ENCODE measurements around the gene DUS4L. TPM values are rescaled to one million over a fixed set of nuclear protein-coding genes. Genes with fewer than 3 reads are reported as not detected.

Gene DUS4L
- polyA plus RNA-seq, 4 donors, result 3.5 to 13.8 (median 4.2) TPM

DNA sequence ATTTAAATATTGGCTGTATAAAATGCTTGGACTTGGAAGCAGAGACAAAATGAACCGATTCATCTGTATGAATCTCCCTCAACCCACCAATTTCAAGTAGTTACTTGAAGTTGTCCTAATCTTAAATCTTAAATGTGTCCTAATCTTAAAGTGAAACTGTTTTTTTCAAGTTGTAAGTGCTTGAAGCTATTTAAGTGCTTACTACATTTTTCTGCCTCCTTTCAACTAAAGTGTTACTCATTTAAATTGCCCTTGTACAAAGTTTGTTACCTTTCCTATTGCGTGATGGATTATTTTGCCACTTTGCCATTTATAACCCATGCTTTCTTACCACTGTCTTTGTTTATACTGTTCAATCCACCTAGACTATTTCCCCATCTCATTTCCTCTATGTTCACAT lies 19.1 kb downstream of the DUS4L start:
- H3K4me3 ChIP-seq (ENCODE audit: low read depth in 1 of 3, low read length in 3 of 3), result no peak overlapping the region
- peaks cover 0 to 12% (median 0%) of the 10 kb centered on the region in 3 donors for H3K36me3 ChIP-seq (ENCODE audit: control insufficient read depth in 3 of 3, insufficient read depth in 2 of 3, low read depth in 1 of 3, low read length in 3 of 3)
- WGBS, 3 donors, result 62 to 80% (median 76%) methylated on average over 2 of the region's 2 CpGs
- DNase-seq (no peak), FAIRE-seq (no peak)
- no peak overlapping the region for H3K27ac ChIP-seq (ENCODE audit: low read depth in 1 of 3, low read length in 2 of 3)
- no peaks in the 10 kb centered on the region for H3K9me3 ChIP-seq (ENCODE audit: control insufficient read depth in 2 of 2, insufficient read depth in 1 of 2, low read depth in 1 of 2, low read length in 1 of 2)
- no peaks in the 10 kb centered on the region for H3K27me3 ChIP-seq (ENCODE audit: control insufficient read depth in 3 of 3, insufficient read depth in 3 of 3, low read length in 3 of 3)
- H3K4me1 ChIP-seq (ENCODE audit: control insufficient read depth in 3 of 3, insufficient read depth in 2 of 3, low read depth in 1 of 3, low read length in 2 of 3), result peaks cover 0 to 9% (median 4%) of the 10 kb centered on the region in 3 donors

DNA sequence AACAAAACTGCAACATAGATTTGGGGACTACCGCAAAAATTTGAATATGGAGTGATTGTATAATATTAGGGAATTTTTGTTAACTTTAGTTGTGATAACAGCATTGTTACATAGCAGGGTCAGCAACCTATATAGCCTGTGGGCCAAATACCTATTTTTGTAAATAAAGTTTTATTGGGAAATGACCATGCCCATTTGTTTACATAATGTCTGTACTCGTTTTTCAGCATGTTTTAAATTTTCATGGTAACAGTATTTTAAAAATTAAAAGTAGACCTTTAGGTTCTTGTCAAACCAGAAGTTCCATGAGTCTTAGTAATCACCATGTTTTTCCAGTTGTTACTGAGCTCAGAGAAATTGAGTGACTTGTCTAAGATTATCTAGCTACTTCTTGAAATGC lies 20.9 kb downstream of the DUS4L start:
- H3K9me3 ChIP-seq (ENCODE audit: control insufficient read depth in 2 of 2, insufficient read depth in 1 of 2, low read depth in 1 of 2, low read length in 1 of 2), result no peaks in the 10 kb centered on the region
- peaks cover 0 to 9% (median 4%) of the 10 kb centered on the region in 3 donors for H3K4me1 ChIP-seq (ENCODE audit: control insufficient read depth in 3 of 3, insufficient read depth in 2 of 3, low read depth in 1 of 3, low read length in 2 of 3)
- FAIRE-seq, result no peak
- no peaks in the 10 kb centered on the region for H3K27me3 ChIP-seq (ENCODE audit: control insufficient read depth in 3 of 3, insufficient read depth in 3 of 3, low read length in 3 of 3)
- no peak overlapping the region for H3K4me3 ChIP-seq (ENCODE audit: low read depth in 1 of 3, low read length in 3 of 3)
- peaks cover 0 to 14% (median 0%) of the 10 kb centered on the region in 3 donors for H3K36me3 ChIP-seq (ENCODE audit: control insufficient read depth in 3 of 3, insufficient read depth in 2 of 3, low read depth in 1 of 3, low read length in 3 of 3)
- WGBS, 3 donors, result 82 to 88% (median 83%) methylated on average over 2 of the region's 2 CpGs
- no peak overlapping the region for H3K27ac ChIP-seq (ENCODE audit: low read depth in 1 of 3, low read length in 2 of 3)
- no peak for DNase-seq

DNA sequence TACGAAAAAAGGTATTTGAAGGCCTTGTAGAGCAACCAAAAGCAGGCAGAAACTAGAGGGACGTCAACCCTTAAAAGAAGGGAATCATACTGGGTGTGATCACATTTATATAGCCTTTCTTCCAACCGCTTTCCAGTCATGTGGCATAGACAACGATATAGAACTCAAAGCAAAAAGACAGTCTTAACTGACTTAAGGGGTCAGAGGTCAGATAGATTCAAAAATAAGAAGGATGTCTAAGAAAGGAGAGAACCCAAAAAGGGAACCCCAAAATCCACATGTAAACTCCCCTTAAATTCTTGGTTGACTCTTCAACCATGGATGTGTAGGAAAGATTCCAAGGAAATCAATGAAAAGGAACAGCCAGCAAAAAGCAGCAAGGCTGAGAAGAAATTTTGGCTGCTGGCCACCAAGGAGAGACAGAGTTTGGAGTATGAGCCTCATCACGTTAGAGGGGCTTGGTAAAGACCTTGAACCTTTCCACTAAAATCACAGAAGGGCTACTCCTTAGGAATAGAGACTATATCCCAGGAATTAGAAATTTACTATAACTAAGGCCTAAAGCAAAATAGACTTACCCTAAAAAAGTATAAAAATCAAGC lies 24.9 kb downstream of the DUS4L start:
- WGBS, 3 donors, result 92 to 99% (median 93%) methylated on average over 5 of the region's 5 CpGs
- Histone ChIP-seq H3K4me3 (ENCODE audit: low read depth in 1 of 3, low read length in 3 of 3) (no peak overlapping the region), H3K27me3 (ENCODE audit: control insufficient read depth in 3 of 3, insufficient read depth in 3 of 3, low read length in 3 of 3) (no peaks in the 10 kb centered on the region), H3K9me3 (ENCODE audit: control insufficient read depth in 2 of 2, insufficient read depth in 1 of 2, low read depth in 1 of 2, low read length in 1 of 2) (no peaks in the 10 kb centered on the region), H3K4me1 (ENCODE audit: control insufficient read depth in 3 of 3, insufficient read depth in 2 of 3, low read depth in 1 of 3, low read length in 2 of 3) (no peaks in the 10 kb centered on the region), H3K36me3 (ENCODE audit: control insufficient read depth in 3 of 3, insufficient read depth in 2 of 3, low read depth in 1 of 3, low read length in 3 of 3) (peaks cover 0 to 17% (median 0%) of the 10 kb centered on the region in 3 donors), H3K27ac (ENCODE audit: low read depth in 1 of 3, low read length in 2 of 3) (no peak overlapping the region)
- DNase-seq (no peak), FAIRE-seq (no peak)

DNA sequence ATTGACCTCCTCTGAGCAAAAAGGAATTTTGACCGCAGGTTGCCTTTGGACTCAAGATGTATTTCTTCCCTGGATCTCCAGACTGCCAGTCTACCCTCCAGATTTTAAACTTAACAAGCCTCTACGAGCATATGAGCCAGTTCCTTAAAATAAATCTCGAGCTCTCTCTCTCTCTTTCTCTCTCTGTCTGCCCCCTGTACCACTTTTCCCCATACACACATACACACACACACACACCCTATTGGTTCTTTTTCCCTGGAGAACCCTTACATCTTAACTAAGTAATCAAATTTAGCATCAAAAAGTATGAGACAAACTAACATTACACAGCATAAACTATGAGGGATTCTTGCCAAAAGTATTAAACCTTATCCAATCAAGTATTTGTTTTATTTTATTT lies 27.6 kb downstream of the DUS4L start:
- FAIRE-seq (no peak), DNase-seq (no peak)
- Histone ChIP-seq H3K27ac (ENCODE audit: low read depth in 1 of 3, low read length in 2 of 3) (no peak overlapping the region), H3K36me3 (ENCODE audit: control insufficient read depth in 3 of 3, insufficient read depth in 2 of 3, low read depth in 1 of 3, low read length in 3 of 3) (peaks cover 0 to 15% (median 2%) of the 10 kb centered on the region in 3 donors), H3K4me1 (ENCODE audit: control insufficient read depth in 3 of 3, insufficient read depth in 2 of 3, low read depth in 1 of 3, low read length in 2 of 3) (no peaks in the 10 kb centered on the region), H3K4me3 (ENCODE audit: low read depth in 1 of 3, low read length in 3 of 3) (no peak overlapping the region), H3K27me3 (ENCODE audit: control insufficient read depth in 3 of 3, insufficient read depth in 3 of 3, low read length in 3 of 3) (no peaks in the 10 kb centered on the region), H3K9me3 (ENCODE audit: control insufficient read depth in 2 of 2, insufficient read depth in 1 of 2, low read depth in 1 of 2, low read length in 1 of 2) (no peaks in the 10 kb centered on the region)
- 79 to 89% (median 81%) methylated on average over 3 of the region's 3 CpGs for WGBS, 3 donors

DNA sequence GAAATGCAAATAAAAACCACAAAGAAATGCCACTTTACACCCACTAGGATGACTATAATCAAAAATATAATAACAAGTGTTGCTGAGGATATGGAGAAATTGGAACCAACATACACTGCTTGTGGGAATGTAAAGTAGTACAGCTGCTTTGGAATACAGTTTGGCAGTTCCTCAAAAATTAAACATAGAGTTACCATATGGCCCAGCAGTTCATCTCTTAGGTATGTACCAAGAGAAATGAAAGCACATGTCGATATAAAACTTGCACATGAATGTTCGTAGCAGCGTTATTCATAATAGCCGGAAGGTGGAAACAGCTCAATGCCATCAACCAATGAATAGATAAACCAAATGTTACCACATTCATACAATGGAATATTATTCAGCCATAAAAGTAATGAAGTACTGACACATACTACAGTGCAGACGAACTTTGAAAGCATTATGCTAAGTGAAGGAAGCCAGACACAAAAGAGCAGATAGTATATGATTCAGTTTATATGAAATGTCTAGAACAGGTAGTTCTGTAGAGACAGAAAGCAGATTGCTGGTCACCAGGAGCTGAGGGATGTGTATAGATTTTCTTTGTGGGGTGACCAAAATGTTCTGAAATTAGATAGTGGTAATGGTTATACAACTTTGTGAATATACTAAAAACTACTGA lies 28.7 kb downstream of the DUS4L start:
- Histone ChIP-seq H3K4me3 (ENCODE audit: low read depth in 1 of 3, low read length in 3 of 3) (no peak overlapping the region), H3K9me3 (ENCODE audit: control insufficient read depth in 2 of 2, insufficient read depth in 1 of 2, low read depth in 1 of 2, low read length in 1 of 2) (no peaks in the 10 kb centered on the region), H3K4me1 (ENCODE audit: control insufficient read depth in 3 of 3, insufficient read depth in 2 of 3, low read depth in 1 of 3, low read length in 2 of 3) (peaks cover 0 to 3% (median 0%) of the 10 kb centered on the region in 3 donors), H3K27ac (ENCODE audit: low read depth in 1 of 3, low read length in 2 of 3) (no peak overlapping the region), H3K36me3 (ENCODE audit: control insufficient read depth in 3 of 3, insufficient read depth in 2 of 3, low read depth in 1 of 3, low read length in 3 of 3) (peaks cover 0 to 11% (median 2%) of the 10 kb centered on the region in 3 donors), H3K27me3 (ENCODE audit: control insufficient read depth in 3 of 3, insufficient read depth in 3 of 3, low read length in 3 of 3) (no peaks in the 10 kb centered on the region)
- WGBS, 3 donors, result 96 to 97% (median 96%) methylated on average over 5 of the region's 5 CpGs
- DNase-seq (no peak), FAIRE-seq (no peak)

DNA sequence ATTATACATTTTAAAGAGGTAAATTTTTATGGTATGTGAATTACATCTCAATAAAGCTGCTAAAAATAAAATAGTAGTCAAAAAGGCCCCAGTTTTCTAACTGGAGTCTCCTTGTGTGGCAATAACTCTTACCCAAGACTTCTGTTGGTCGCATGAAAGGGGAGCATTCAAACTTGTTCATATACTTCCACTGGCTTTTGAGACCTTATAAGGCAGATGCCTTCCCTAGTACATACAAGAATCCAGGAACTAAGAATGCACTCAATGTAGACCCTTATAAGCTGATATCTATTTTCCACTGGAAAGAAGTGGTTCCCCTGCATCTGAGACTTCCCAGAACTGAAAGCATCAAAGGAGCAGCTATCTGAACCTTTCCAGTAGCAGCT lies 29.2 kb downstream of the DUS4L start:
- Histone ChIP-seq H3K36me3 (ENCODE audit: control insufficient read depth in 3 of 3, insufficient read depth in 2 of 3, low read depth in 1 of 3, low read length in 3 of 3) (peaks cover 0 to 11% (median 2%) of the 10 kb centered on the region in 3 donors), H3K4me1 (ENCODE audit: control insufficient read depth in 3 of 3, insufficient read depth in 2 of 3, low read depth in 1 of 3, low read length in 2 of 3) (peaks cover 0 to 3% (median 0%) of the 10 kb centered on the region in 3 donors), H3K9me3 (ENCODE audit: control insufficient read depth in 2 of 2, insufficient read depth in 1 of 2, low read depth in 1 of 2, low read length in 1 of 2) (no peaks in the 10 kb centered on the region), H3K4me3 (ENCODE audit: low read depth in 1 of 3, low read length in 3 of 3) (no peak overlapping the region), H3K27me3 (ENCODE audit: control insufficient read depth in 3 of 3, insufficient read depth in 3 of 3, low read length in 3 of 3) (no peaks in the 10 kb centered on the region), H3K27ac (ENCODE audit: low read depth in 1 of 3, low read length in 2 of 3) (no peak overlapping the region)
- FAIRE-seq (no peak), DNase-seq (no peak)
- WGBS, 3 donors, result 86 to 92% (median 92%) methylated on average over 1 of the region's 1 CpG

DNA sequence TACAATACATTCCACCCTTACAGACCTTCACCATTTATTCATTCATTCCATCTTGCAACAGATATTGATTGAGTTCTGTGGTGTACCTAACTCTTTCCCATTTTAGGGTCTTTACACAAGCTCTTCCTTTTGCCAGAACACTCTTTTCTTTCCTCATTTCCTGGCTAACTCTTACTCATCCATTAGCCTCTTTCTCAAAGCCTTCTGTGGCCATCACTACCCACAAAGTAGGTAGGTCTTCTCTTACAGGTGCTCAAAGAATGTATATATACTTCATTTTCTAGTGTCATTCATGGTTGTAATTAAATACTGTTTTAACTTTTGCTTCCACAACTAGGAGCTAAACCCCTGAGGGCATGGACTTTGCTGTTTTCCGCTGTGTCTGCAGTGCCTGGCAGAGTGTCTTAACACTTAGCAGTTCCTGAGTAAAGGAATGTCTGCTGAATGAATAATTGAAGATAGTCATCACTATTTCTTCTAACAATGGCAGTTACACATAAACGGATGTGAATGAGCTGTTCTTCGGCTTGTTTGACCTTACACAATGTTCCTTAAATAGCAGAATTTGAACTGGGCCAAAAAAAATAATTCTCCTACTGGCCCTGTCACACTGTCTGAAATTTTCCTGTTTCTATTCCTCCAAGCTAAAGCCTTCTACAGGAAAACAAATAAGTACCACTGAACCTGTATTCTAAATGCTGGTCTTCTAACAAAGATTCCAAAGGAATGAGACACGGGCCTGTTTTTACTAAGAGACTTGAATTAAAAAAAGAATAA lies 31.4 kb downstream of the DUS4L start:
- peak overlapping the region in 1 of 3 donors; percentile 44 for H3K27ac ChIP-seq (ENCODE audit: low read depth in 1 of 3, low read length in 2 of 3)
- FAIRE-seq, result no peak
- peaks cover 0 to 3% (median 0%) of the 10 kb centered on the region in 3 donors for H3K4me1 ChIP-seq (ENCODE audit: control insufficient read depth in 3 of 3, insufficient read depth in 2 of 3, low read depth in 1 of 3, low read length in 2 of 3)
- 71 to 93% (median 91%) methylated on average over 4 of the region's 4 CpGs for WGBS, 3 donors
- no peak for DNase-seq
- no peaks in the 10 kb centered on the region for H3K27me3 ChIP-seq (ENCODE audit: control insufficient read depth in 3 of 3, insufficient read depth in 3 of 3, low read length in 3 of 3)
- H3K36me3 ChIP-seq (ENCODE audit: control insufficient read depth in 3 of 3, insufficient read depth in 2 of 3, low read depth in 1 of 3, low read length in 3 of 3), result peaks cover 0 to 11% (median 2%) of the 10 kb centered on the region in 3 donors
- H3K9me3 ChIP-seq (ENCODE audit: control insufficient read depth in 2 of 2, insufficient read depth in 1 of 2, low read depth in 1 of 2, low read length in 1 of 2), result no peaks in the 10 kb centered on the region
- H3K4me3 ChIP-seq (ENCODE audit: low read depth in 1 of 3, low read length in 3 of 3), result no peak overlapping the region

DNA sequence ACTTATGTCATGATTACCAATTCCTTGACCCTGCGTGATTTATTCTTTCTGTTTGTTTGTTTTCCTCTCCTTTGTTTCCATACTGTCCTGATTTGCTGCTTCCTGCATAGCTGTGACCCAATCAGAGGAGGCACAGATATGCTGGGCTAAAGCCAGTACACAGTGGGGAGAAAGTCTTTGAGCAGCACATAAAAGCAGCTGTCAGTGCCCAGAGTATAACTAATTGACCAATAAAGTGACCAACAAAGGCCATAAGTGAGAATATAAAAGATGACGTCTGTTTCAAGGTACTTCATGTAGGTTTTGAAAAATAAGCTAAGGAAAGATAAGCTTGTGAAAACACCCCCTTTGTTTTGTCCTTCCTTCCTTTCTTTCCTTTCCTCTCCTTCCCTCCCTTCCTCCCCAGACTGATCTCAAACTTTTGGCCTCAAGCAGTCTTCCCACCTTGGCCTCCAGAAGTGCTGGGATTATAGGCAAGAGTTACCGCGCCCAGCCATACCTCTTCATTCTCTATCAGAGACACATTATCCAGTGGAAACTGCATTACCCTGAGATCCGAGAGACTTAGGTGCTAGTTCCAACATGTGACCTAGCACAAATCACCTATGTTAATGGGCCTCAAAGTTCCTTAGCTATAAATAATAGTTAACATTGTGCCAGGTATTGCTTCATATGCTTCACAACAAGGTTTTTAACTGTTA lies 33.3 kb downstream of the DUS4L start:
- FAIRE-seq (no peak), DNase-seq (peak in 1 of 2 donors; percentile 57)
- Histone ChIP-seq H3K4me1 (ENCODE audit: control insufficient read depth in 3 of 3, insufficient read depth in 2 of 3, low read depth in 1 of 3, low read length in 2 of 3) (peaks cover 0 to 3% (median 0%) of the 10 kb centered on the region in 3 donors), H3K27ac (ENCODE audit: low read depth in 1 of 3, low read length in 2 of 3) (peak overlapping the region in 1 of 3 donors; percentile 70), H3K27me3 (ENCODE audit: control insufficient read depth in 3 of 3, insufficient read depth in 3 of 3, low read length in 3 of 3) (no peaks in the 10 kb centered on the region), H3K36me3 (ENCODE audit: control insufficient read depth in 3 of 3, insufficient read depth in 2 of 3, low read depth in 1 of 3, low read length in 3 of 3) (peaks cover 3 to 8% (median 5%) of the 10 kb centered on the region in 3 donors), H3K4me3 (ENCODE audit: low read depth in 1 of 3, low read length in 3 of 3) (no peak overlapping the region), H3K9me3 (ENCODE audit: control insufficient read depth in 2 of 2, insufficient read depth in 1 of 2, low read depth in 1 of 2, low read length in 1 of 2) (no peaks in the 10 kb centered on the region)
- WGBS, 3 donors, result 84 to 89% (median 85%) methylated on average over 5 of the region's 5 CpGs

Data from small intestine (tissue), 7 donors.